COLO829 (cell line): ENCODE measurements around the gene SCAF1.

Experiments used
- DNase-seq: peaks from one replicate; pipeline ENCODE4 v3.0.0; 2012; ENCODE audit warnings: low spot score

The SCAF1 gene

GRCh38 chr19:49665036-49665350 lies 23.0 kb downstream of the SCAF1 start:
- no peak for DNase-seq

- peak; percentile 100 for DNase-seq
Observed at GRCh38 chr19:49665351-49666119, 23.5 kb downstream of the SCAF1 start, which contains the start of the genes BCL2L12 and IRF3. BCL2L12 (plus strand) TSS chr19:49665933; CDS start chr19:49666693, 760 bp downstream. IRF3 (minus strand) TSS chr19:49665857; CDS start chr19:49664838, 1,019 bp downstream.

DNA sequence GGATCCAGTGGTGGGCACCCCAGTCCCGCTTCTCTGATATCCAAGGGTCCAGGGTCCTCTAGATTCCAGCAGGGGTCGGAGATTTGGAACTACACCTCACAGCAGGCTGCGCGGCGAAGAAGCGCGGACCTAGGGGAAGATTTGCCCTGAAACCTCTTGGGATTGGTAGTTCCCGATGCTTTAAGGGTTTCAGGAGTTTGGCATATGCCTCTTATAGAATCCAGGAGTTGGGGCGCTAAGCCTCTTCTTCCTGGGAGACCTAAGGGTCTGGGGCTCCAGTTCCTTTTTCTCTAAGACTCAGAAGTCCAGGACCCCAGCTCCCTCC lies 24.1 kb downstream of the SCAF1 start:
- DNase-seq: no peak

DNA sequence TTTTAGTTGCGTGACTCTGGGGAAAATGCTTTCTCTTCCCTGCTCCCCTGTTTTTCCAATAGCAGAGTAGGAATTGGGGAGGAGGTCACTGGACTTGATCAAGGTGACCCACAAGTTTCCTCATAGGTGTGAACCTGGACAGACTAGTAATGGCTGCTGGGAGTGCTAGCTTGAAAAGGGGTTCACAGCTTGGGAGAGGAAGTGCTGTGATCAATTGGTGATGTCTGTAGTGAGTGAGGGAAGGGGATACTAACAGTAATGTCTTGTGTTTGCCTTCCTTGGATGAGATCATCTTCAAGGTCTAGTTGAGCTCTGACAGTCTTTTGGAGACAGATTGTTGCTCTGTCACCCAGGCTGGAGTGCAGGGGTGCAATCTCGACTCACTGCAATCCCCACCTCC lies 25.5 kb downstream of the SCAF1 start:
- DNase-seq: no peak

GRCh38 chr19:49669516-49669915 lies 27.5 kb downstream of the SCAF1 start:
- DNase-seq: no peak

DNA sequence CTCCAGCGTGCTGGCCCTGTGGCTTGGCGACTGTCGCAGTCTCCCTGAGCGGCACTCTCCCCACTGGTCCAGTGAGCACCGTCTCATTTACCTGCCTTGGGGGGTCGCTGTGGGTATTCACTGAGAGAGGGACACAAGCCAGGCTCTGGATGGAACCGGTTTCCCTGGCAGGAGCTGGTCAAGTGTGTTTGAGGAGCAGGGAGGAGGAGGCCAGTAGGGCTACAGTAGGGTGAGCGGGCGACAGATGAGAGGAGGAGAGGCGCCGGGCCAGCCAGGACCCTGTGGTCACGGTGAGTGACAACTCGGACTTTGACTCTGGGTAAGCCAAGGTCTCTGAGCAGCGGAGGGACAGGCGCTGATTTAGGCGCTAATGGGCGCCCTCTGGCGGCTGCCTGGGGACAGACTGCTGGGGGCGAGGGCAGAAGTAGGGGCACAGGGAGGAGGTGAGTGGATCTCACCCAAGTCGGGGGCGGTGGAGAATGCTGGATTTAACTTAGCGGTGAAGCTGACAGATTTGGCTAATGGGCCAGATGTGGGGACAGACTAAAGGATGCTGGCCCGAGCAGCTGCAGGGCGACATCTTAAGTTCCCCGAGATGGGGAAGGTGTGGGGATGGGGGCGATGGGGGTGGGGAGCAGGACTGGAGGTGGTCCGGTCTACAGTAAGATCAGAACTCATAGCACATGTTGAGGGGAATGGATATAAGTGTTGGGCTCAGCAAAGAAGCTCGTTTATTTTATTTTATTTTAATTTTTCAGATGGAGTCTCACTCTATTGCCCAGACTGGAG lies 30.3 kb downstream of the SCAF1 start:
- DNase-seq: peak; percentile 76

GRCh38 chr19:49676136-49676783 lies 34.3 kb downstream of the SCAF1 start:
- DNase-seq: peak; percentile 99

DNA sequence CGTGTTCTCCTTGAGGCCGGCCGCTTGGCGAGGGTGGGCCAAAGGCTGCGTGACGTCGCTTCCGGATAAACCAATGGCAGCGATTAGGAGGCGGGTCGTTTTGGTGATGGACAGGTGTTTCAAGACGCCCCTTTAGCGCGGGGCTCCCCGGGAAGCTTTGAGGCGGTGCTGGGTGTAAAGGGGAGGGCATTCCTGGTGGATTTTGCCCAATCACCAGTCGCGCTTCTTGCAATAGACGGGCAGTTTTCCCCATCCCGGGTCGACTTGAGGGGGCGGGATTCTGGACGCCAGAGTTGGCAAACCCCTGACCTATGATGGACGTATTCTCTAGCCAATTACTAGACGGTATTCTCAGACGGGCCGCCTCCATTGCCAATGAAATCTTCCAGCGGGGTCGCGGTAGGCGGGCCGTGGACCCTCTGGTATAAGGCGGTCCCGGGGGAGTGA lies 34.8 kb downstream of the SCAF1 start:
- peak; percentile 99 for DNase-seq

DNA sequence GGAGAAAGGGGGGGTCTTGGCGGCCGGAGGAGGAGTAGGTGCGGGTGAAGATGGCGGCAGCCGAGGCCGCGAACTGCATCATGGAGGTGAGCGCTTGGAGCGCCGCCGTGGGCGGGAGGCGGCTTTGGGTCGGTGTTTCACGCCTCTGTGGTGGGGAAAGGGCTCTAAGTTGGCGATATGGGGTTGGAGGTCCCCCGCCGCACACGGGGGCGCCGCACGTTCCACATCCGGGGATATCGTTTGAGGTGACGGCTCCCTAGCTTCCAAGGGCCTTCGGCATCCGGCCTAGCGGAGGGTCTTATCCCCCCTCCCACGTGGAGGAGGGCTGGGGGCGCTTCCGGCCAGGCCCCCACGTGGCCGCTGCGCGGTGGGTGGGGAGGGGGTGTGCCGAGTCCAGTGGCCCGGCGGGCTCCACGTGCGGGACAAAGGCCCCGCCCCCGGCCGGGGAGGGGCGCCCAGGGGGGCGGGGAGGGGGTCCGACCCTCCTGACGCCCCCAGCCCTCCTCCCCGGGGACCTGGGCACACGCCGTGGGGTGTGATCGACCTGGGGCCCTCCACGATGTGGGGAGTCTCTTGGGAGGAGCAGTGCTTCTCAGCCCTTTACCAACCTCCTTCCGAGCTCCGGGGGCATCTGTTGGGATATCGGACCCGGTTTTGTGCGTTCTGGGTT lies 35.4 kb downstream of the SCAF1 start, which contains the start of gene PRMT1:
TSS of gene PRMT1 (plus strand) at position 41 of the 670 bp plus-strand sequence. CDS start at position 51, 10 bp downstream.
- DNase-seq: no peak

DNA sequence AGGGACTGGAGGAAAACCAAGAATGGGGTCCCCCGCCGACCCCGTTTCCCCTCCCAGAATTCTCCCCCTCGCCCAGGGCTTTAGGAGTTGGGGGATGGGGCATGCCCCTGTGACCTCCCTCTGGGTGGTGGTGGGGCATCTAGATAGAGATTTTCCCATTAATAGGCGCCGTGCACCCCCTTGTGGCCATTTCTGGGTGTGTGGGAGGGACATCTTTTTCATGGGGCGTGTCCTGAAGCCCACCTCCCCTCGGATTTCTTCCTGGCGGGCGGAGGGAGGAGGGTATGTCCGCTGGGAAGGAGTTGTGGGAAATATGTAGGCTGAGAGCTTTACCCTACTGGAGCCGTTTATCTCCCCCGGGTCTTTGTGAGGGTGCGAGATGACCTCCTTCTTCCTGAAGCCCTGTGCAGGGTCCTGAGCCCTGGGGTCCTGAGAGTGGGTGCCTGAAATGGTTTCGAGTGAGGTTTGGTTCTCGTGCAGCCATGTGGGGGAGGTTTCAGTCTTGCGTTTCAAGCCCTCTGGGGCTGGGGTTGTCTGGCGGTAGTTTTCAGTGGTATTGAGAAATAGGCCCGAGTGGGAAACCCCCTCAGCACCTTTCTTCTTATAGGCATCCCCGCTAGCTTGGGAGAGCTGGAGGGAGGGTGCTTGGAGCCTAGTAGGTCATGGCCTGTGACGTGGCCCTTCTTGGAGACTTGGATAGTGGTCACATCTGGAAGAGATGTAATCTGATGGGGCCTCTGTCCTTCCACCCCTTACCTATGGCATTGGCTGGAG lies 36.1 kb downstream of the SCAF1 start:
- DNase-seq: peak; percentile 57

DNA sequence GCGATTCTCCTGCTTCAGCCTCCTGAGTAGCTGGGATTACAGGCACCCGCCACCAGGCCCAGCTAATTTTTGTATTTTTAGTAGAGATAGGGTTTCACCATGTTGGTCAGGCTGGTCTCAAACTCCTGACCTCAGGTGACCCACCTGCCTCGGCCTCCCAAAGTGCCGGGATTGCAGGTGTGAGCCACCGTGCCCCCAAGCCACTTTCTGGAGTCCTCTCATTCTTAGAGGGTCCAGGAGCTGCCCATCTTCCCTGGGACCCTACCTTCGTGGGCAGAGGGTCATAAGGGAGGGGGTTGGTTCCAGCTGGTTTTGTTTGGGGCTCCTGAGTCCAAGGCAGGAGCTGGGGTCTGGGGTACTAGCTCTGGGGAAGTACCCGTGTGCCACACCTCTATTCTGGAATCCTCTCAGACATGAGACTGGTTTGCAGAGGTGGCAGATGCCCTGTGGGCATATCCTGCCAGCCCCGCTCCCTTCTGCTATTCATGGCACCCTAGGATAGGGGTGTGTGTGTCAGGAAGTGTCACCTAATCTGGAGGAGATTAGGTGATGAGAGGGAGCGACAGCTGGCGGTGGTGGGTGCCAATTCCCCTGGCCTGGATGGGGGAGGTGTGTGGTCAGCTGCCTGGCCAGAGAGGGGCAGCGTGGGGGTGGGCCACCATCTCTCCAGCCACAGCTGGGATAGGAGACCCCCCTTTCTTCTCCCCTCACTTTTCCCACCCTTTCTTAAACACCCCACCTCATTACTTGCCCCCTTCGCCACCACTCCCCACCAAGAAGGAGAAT lies 37.2 kb downstream of the SCAF1 start:
- no peak for DNase-seq

DNA sequence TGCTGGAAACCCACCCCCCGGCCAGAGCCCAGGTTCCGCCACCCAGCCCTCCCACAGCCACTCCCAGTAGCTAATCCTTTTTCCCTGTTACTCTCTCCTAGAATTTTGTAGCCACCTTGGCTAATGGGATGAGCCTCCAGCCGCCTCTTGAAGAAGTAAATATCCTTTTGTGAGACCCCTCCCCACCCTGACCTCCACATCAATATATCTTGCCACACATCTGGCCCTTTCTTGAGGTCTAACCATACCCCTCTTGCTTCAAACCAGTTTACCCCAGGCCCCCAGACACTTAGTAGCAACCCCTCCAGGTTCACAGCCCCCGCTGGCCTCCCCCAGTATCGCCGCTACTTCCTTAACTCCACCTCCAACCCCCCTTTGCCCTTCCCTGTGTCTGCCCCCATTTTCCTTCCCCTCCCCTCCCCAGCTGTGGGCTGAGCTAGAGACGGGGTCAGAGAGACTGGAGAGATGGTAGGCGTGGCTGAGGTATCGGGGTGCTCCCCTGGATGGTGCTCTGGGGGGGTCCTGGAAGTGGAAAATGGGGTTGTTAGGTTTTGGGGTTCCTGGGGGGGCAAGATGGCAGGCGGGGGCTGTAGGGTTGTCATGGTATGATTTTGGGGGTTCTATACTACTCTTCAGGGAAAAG lies 37.9 kb downstream of the SCAF1 start:
- no peak for DNase-seq

DNA sequence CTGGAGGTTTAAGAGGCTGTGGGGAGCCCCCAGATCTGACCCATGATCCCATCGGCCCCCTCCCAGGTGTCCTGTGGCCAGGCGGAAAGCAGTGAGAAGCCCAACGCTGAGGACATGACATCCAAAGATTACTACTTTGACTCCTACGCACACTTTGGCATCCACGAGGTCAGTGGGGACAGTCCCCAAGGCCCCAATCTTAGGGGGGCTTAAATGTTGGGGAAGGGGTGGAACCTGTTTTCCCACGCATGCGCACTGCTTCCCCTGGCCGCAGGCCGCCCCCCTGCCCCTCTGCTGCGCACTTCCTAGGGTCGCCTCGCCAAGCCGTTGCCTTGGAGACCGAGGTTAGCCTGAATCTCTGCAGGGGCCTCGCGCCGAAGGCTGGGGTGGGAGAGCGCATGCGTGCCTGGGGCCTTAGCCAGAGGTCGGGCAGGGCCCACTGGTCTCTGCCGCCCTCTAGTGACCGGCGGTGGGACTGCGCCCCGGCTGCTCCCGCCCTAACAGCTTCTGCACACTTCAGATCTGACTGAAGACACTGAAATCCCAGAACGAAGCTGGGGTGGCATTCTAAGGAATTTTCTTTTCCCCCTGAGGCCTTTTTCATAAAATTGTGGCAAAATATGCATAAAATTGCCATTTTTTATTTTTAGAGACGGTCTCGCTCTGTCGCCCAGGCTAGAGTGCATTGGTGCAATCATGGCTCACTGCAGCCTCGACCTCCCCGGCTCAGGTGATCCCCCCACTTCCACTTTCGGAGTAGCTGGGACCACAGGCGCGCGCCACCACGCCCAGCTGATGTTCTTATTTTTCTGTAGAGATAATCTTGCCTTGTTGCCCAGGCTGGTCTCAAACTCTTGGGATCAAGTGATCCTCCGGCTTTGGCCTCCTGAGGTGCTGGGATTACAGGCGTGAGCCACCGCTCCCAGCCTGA lies 38.7 kb downstream of the SCAF1 start:
- peak; percentile 93 for DNase-seq

DNA sequence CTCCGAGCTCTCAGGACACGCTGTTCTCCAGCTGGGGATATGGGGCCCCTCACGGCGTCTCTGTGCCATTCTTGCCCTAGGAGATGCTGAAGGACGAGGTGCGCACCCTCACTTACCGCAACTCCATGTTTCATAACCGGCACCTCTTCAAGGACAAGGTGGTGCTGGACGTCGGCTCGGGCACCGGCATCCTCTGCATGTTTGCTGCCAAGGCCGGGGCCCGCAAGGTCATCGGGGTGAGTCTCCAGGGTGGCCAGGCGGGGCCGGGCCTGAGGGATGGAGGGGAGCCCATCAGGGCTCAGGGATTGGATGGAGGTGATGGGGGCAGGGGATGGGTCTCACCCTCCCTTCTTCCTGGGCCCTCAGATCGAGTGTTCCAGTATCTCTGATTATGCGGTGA lies 39.8 kb downstream of the SCAF1 start:
- no peak for DNase-seq

DNA sequence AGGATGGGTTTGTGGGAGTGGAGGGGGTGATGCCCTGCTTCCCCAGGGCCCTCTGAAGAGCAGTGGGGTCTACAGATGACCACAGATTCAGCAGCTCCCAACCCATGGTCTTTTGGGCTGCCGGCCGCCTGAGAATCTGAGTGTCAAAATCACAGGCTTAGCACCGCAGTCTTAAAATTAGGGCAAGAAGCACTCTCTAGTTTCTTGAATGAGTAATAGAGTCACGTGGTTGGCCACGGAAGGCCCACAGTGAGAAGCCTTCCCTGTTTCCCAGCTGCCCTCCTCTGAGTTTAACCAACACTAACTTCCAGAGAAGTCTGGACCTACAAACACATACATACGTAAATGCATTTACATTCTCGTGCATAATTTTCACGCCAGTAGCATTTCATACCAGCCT lies 40.3 kb downstream of the SCAF1 start:
- no peak for DNase-seq

- DNase-seq: no peak
Observed at GRCh38 chr19:49683814-49684250, 41.8 kb downstream of the SCAF1 start.

GRCh38 chr19:49684251-49684982 lies 42.4 kb downstream of the SCAF1 start:
- DNase-seq: no peak

DNA sequence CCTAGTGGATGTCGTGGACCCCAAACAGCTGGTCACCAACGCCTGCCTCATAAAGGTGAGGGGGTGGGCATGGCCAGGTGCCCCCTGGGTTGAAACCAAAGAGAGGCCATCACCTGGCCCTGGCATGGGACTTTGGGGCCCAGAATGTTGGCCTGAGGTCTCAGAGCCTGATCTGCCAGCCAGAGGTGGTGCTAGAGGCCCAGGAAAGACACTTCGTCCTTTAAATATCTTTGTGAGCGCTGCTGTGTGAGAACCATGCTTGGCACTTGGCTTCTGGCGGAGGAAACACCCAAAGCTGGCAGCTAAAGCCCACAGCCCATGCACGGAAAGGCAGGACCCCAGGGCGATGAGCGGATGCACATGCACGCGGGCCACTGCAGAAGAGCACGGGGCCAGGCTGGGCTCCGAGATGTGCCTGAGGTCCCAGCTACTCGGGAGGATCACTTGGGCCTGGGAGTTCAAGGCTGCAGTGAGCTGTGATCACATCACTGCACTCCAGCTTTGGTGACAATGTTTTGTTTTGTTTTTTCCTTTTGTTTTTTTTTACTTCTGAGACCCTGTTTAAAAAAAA lies 43.1 kb downstream of the SCAF1 start:
- no peak for DNase-seq
